GM21390 (cell line): ENCODE data around the gene WASL.
"Not testable (repeated sequence)": the region's sequence is repeated elsewhere in the genome, so short reads cannot be mapped to it uniquely, and the experiment has no call there.

Experiments used
- ATAC-seq: cut with Tn5 transposase; IDR thresholded peaks from one replicate; pipeline ENCODE4 v1.9.1; 2021; ENCODE audit not compliant: unreplicated experiment

The WASL gene

DNA sequence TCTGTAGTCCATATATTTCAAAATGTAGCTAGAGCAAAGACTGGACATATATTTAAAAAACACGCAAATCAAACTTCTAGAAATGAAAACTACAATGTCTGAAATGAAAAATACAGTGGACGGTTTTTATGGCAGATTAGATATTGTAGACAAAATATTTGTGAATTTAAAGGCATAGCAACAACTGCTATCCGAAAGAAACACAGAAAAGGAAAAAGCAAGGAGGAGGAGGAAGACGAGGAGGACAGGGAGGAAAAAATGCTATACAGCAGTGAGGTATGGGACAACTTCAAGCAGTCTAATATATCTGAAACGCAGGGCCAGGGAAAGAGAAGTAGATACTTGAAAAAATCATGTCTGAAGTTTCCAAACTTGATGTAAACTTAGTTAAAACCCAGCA is 13.3 kb downstream of the WASL start:
- no peak for ATAC-seq

DNA sequence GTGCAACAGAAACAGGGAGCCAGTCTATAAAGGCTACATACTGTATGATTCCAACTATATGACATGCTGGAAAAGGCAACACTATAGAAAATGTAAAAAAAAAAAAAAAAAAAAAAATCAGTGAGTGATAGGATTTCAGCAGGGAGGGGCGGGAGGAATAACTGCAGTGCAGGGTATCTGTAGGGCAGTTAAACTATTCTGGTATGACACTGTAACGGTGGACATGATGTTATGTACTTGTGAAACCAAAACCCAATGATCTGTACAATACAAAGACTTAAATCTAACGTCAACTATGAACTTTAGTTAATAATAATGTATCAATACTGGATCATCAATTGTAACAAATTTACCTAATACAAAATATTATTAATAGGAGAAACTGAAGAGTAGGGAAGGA is 14.3 kb downstream of the WASL start:
- ATAC-seq, result no peak

DNA sequence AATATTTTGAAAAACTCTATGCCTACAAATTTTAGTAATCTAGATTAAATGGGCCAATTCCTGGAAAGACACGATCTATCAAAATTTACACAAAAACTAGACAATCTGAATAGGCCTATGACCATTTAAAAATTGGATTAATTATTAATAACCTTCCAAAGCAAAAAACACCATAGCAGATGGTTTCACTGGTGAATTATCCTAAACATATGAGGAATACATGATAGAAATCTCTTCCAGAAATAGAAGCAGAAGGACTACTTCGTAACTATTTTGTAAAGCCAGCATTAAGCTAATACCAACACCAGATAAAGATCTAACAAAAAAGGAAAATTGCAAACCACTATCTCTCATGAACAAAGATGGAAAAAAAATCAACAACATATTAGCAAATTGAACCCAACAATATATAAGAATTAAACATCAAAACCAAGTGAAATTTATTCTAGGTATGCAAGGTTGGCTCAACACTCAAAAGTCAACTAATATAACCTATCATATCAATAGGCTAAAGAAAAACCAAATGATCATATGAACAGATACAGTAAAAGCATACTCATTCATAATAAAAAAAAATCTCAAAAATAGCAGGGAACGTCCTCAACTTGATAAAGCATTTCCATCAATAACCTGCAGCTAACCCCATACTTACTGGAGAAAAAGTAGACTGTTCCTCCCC is 16.3 kb downstream of the WASL start:
- no peak for ATAC-seq

DNA sequence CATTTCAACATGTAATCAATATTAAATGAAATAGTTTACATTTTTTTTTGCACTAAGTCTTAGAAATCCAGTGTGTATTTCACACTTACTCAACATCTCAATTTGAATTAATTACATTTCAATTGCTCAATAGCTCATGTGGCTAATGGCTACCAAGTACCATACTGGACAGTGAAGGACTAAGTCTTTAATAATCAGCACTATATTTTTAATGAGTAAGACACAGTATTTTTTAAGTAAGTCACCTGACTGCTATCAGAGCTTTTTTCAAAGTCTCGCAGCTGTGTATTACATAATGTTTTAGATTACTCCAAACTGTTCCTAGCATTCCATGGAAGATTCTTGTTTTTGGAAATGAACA is 19.6 kb downstream of the WASL start:
- no peak for ATAC-seq

DNA sequence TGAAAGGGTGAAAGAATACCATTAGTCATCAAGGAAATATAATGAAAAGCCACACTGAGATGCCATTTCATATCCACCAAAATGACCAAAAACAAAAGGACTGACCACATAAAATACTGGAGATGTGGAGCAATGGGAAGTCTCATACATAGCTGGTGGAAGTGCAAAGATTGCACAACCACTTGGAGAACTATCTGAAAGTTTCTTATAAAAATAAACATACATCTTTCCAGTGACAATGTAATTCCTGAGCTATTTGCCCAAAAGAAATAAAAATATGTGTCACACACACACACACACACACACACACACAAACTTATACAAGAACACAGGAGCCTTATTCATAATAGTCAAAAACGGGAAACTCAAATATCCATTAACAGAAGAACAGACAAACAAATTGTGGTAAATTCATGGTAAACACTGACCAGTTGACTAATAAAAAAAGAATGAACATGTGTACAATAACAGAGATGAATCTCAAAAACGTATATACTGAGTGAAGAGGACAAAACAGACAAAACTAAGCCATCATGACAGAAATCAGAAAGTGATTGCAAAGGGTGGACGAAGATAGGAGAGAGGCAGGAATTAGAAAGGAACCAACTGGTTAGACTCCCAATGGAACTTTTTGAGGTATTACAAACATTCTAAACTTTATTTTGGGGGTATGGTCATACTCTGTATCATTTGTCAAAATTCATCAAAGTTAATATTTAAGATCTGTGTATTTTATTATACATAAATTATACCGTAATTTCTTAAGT is 21.5 kb downstream of the WASL start:
- ATAC-seq, result no peak

DNA sequence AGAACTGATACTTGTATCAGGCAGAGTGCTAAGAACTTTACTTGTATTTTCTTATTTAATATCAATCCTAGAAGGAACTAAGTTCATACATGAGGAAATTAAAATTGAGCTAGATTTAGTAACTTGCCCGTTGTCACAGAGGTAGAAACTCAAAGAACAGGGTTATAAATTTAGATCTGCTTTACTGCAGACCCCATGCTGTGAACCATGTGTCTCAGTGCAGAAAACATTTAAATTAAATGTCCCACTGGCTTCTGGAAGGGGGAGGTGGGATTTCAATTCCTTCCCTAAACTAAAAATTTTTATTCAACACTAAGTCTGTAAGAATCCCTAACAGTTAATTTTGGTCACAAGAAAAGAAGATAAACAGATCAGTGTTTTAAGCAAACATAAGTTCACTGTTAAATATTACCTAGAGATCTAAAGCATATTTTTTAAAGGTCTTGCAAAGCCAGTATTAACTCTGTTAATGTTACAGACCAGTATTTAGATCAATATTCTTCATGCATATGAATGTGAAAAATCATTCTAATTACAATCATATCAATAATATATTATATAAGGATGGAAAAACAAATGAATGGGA is 23.1 kb downstream of the WASL start:
- ATAC-seq, result no peak

DNA sequence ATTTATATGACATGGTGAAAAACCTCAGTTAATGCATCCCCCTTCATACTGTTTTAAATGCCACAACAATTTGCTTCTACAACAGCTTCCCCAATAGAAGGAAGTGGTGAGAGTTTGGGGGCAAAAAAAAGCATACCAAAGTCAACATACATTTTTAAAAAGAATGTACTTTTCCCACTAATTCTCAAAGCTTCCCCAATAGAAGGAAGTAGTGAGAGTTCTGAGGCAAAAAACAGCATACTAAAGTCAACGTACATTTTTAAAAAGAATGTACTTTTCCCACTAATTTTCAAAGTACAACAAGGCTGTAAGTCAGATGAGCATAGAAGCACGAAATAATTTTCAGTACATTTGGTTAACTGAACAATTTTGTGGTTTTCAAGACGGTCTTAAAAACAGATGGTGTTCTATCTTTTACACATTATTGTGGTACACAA is 24.0 kb downstream of the WASL start:
- ATAC-seq, result no peak

DNA sequence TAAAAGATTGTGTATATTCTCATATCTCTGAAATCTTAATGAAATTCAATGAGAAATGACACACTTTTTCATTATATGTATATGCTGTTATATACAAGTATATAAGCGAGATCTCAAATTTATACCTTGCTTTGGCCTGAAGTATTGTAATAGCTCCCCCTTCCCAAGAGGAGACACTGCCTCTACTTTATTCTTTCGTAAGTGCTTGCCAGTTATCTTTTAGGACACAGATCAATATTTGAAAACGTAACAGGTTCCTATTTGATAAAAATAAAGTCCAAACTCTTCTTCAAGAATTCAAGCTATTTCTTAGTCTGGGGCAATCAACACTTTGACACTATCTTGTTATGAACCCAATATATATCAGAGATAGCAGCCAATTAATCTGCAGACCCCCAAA is 24.9 kb downstream of the WASL start:
- no peak for ATAC-seq

DNA sequence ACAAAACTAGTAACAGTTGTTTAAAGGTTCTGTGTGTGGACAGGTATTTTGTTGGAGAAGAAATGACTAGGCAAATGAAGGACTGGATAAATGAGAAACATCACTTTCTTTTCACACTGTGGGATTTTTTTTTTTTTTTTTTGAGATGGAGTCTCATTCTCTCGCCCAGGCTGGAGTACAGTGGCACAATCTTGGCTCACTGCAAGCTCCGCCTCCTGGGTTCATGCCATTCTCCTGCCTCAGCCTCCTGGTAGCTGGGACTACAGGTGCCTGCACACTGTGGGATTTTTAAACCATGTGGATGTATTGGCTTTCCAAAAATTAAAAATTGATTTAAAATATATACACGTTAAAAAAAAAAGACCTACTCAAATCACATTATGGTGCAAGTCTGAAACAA is 28.3 kb downstream of the WASL start:
- not testable (repeated sequence) for ATAC-seq

DNA sequence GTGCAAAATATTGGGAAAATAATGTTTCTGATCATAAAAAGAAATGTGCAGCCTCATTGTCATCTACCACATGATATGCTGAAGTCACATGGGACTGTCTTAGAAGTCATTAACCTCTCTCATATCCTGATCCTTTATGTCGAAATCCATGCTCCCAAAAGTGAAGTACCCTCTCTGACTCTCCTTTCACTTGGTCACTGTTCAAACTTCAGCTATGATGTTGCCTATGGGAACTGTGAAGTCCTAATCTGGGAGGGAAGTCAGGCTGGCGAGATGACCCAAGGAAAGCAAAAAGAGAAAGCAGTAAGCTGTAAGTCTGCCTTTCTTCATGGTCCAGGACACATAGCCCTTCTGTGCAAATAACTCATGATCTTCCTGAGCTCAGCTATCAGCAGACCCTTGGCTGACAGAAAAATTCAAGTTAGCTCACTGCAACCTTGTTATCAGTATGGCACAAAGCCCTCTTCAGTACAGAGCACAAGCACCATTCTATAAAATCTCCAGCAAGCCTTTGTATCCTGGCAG is 29.5 kb downstream of the WASL start:
- ATAC-seq, result no peak

DNA sequence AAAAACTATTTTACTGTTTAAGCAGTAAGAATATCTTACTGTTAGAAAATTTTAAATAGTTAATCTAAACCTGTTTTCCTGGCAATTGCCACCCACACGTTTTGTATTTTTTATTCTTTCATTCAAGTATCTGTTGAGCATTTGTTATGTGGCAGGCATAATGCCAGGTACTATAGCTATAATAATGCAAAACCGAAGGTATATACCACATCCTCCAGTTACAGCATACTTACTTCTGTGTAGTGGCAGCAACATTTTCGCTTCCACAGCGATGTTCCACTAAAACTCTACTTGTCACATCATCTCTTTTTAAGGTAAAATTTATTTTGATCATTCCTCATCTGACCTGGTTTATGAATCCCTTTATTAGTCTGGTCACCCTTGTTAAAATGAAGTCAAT is 30.0 kb downstream of the WASL start:
- ATAC-seq, result no peak

DNA sequence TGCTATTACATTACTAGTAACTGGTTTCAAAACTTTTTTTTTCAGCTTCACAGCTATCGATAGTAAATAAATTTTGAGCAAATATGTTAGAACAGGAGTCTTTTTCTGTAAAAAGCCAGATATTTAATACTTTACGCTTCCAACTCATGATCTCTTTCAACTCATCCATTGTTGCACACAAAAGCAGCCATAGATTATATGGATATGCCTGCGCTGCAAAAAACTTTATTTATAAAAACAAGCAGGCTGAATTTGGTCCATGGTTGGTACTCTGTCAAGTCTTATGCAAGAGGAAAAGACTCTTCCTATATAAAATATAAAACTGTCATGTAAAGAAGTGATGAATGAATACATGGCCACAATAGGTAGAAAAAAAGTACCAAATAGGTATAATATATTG is 31.1 kb downstream of the WASL start:
- ATAC-seq, result no peak

DNA sequence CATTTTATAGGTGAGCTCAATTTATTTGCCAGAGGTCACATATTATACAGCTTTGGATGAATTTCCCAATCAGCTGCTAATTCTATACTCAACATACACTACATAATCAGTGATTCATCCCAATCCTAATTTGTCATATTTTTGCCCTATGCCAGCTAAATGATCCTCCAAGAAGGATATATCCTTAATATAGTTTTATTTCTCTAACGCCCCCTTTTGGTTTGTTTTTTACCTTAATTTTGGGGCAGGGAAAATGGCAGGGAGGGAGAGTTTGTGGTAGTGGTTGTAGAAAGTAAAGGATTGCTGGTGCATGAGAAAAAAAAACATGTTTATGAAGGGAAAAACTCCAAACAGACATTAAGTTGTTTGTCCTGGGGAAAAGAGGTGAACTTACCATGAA is 31.9 kb downstream of the WASL start:
- no peak for ATAC-seq

DNA sequence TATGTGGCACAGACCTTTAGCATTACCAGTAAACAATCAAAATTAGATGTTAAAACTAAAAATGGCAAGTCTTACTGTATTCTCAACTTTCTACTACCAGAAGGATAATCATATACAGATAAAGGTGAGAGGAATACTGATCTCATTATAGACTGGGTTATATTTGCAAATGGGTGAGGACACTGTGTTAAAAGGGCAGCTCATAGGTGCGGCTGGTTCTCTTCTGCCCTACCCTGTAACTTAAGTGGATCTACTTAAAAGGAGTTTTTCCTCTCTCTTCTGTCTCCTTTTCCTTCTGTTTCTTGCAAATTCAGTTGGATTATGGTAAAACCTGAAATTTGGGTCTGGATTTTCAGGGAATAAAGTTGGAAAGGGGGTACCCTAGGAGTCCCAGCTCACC is 33.0 kb downstream of the WASL start:
- no peak for ATAC-seq

DNA sequence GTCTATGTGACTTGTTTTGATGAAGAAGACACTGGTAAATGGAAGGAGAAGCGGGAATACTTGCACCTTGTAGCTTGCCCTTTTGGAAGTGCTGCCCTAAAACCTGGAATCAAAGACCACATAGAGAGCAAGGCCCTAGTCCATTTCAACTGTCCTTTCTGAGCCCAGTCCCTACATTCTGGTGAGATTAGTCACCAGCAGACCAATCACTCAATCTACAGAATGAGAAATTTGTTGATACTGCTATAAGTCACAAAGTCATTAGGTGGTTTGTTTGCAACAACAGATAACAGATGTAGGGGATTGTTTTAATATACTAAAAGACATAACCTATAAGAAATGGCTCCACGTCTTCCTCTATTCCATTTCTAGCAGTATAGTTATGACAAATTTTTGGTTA is 33.6 kb downstream of the WASL start:
- ATAC-seq, result no peak

DNA sequence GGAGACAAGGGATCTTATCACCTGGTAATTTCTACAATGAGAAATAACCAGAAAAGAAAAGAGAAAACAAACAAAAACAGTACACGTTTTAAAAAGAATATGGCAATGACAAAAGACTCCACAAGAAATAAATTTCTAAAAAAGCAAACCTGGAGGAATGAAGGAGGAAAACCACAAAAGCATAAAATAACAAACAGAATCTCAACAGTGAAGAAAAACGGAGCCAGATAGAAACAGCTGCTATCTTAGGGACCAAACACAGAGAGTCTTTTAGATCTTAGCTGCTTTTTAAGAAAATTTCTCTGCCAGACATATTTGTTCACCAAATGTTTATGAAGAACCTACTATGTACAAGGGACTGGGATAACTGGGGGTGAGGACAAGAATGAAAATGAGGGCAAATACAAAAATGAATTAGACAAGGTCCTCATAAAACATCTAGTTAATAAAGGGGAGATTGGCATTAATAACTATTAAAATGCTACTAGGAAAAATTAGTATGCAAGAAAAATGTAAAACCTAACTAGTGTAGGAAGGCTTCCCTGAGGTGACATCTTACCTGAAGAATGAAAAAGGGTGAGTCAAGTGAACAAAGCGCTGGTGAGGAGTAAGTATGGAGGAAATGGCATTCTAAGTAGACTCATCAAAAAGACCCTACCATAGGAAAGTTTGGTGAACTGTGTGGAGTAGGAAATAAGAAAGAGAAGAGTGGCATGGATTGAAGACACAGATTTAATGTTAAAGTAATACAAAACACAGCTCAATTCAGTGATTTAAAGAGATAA is 34.3 kb downstream of the WASL start:
- ATAC-seq, result no peak

DNA sequence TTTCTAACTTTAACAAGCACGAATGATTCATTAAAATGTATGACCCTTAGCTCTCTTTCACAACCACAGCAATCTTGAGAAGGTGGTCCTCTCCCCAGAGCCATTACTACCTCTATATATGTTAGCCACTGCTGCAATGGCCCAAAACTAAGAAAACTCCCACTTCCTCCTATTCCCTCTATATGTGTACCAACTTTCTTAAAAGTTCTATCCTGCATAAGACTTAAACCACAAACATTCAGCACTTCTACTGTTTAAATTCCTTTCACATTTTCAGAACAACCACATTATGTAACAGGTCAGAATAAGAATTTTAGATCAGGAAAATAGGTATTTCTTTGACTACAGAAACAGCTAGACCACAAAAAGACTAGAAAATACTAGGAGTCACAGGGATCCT is 36.2 kb downstream of the WASL start:
- no peak for ATAC-seq

DNA sequence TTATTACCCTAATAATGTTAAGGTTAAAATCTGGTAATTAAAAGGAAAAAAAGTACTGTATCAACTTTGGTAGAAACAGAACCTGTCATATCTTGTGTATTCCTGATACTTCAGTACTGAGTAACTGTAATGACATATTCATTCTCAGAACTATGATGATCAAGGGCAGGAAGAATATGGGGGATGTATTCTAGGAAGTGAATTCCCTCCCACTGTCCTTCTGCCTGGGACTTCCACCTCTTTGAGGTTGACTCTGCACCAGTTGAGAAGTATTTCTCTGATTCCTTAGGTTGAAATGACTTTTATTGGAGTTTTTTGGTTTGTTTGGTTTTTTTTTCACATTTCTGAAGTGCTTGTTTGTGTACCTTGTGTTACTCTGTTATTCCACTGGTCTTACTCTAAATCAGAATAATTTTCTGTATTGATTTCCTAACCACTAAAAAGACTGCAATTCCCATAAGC is 36.9 kb downstream of the WASL start:
- no peak for ATAC-seq

DNA sequence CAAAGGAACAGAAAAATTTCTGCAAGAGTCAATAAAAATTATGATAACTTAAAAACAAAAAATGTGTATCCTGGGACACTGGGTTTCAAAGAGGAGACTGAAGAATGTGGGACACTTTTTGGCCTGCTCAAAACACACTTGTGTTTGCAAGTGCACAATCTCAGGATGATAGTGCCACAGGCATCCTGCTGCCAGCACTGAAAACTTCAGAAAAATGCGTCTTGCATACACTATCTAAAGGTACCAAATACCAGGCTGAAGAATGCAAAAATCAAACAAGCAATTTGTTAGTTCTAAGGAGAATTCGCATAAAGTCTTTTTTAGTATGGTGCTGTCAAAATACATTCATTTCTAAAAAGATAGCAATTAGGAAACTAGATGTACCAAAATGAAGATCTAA is 38.1 kb downstream of the WASL start:
- ATAC-seq, result no peak

DNA sequence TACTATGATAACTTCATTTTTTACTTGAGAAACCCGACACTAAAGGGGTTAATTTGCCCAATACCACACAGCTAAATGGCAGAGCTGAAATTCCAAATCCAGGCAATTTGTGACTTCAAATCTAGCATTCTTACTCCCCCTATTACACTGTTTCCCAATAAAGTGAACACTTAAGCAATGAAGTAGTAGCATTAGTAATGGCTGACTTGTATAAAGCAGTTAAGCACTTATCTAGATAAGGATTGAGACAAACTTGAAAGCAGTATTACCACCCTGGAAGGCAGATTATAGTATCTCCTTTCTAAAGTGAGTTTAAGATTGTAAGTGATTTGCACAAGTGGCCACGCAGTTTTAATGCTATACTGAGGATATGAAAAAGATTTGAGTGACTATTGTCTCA is 39.3 kb downstream of the WASL start:
- no peak for ATAC-seq

DNA sequence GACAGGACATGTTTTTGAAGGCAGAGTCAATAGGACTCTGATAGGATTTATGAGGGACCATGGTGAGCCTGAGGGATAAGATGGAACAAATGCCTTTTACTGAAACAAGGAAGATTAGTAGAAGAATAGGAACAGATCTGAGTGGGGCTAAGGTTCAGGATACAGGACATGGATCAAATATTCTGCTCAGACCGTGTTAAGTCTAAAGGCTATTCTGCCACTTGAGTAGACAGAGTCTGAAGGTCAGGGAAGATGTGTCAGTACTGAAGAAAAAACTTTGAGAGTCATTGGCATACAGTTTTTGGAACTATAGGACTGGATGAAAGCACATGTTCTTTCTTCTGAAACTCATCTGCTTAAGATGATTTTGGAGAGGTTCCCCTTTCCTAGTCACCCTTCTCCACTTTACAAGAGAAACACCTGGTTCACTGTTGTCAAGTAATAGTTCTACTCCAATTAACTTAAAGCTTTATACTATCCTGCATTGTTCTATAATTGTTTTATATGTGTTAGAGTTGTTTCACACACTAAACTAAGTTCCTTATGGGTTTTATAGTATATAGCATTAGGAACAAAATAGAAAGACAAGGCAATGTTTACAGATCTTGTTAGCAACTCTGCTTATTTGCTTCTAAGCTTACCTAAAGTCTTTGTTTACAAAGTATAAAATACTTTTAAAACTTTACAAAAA is 43.4 kb downstream of the WASL start:
- no peak for ATAC-seq
